ENCODE data around the gene SDC3. TPM values are rescaled to one million over a fixed set of nuclear protein-coding genes. Genes with fewer than 3 reads are reported as not detected.

SDC3 gene
- total and polyA plus RNA-seq, 2 donors (not counting 1 experiment from before 2014, with no cell fraction given) = 0.30 to 4.6 TPM

- peaks cover 0 to 11% of the 10 kb centered on the region in 2 donors for H3K4me1 ChIP-seq (ENCODE audit: control insufficient read depth in 2 of 2, insufficient read depth in 2 of 2, low read length in 2 of 2)
- no peak overlapping the region for H2AFZ ChIP-seq (ENCODE audit: insufficient read depth, low read depth, low read length, poor library complexity, severe bottlenecking)
- TF ChIP-seq EZH2 (IDR thresholded peaks at IDR 0.05; ENCODE audit: borderline replicate concordance, insufficient read depth, low read depth, low read length, poor library complexity, severe bottlenecking) = no peak
- TF ChIP-seq, protein P1, sequence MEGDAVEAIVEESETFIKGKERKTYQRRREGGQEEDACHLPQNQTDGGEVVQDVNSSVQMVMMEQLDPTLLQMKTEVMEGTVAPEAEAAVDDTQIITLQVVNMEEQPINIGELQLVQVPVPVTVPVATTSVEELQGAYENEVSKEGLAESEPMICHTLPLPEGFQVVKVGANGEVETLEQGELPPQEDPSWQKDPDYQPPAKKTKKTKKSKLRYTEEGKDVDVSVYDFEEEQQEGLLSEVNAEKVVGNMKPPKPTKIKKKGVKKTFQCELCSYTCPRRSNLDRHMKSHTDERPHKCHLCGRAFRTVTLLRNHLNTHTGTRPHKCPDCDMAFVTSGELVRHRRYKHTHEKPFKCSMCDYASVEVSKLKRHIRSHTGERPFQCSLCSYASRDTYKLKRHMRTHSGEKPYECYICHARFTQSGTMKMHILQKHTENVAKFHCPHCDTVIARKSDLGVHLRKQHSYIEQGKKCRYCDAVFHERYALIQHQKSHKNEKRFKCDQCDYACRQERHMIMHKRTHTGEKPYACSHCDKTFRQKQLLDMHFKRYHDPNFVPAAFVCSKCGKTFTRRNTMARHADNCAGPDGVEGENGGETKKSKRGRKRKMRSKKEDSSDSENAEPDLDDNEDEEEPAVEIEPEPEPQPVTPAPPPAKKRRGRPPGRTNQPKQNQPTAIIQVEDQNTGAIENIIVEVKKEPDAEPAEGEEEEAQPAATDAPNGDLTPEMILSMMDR (IDR thresholded peaks at IDR 0.05) = no peak
- DNase-seq = no peak
- Mint-ChIP-seq H3K27ac (peak overlapping the region; percentile 64), H3K4me1 (peaks cover 20% of the 10 kb centered on the region), H3K27me3 (no peaks in the 10 kb centered on the region), H3K9me3 (ENCODE audit: insufficient read depth) (no peaks in the 10 kb centered on the region), H3K4me3 (no peak overlapping the region)
- intact Hi-C loops (cut with micrococcal nuclease) = loop anchor here (10.0 kb wide), 1 partner anchor 1696 kb away; the partner anchor contains the start of genes MECR and PTPRU
- H3K79me2 ChIP-seq (ENCODE audit: control insufficient read depth, insufficient read depth, low read length) = no peaks in the 10 kb centered on the region
- H3K27me3 ChIP-seq (replicated peaks in 1 of 4; ENCODE audit: control extremely low read depth in 1 of 4, control insufficient read depth in 3 of 4, insufficient read depth in 4 of 4, low read length in 3 of 4) = no peaks in the 10 kb centered on the region
- H3K4me3 ChIP-seq (ENCODE audit: control extremely low read depth in 1 of 5, extremely low read depth in 1 of 5, insufficient read depth in 1 of 5, low read depth in 2 of 5, low read length in 4 of 5) = no peak overlapping the region
- ATAC-seq (ENCODE audit: low read depth) = no peak
- H3K36me3 ChIP-seq (replicated peaks in 1 of 2; ENCODE audit: control extremely low read depth in 1 of 2, control insufficient read depth in 1 of 2, extremely low read depth in 1 of 2, insufficient read depth in 2 of 2, low read length in 1 of 2) = peaks cover 2 to 29% of the 10 kb centered on the region in 2 experiments
- POLR2A ChIA-PET = interaction anchor here (0.5 to 0.7 kb wide), 2 partner anchors 9 to 82 kb away, joined by 3 read pairs; no protein-coding TSS in a partner anchor
- CTCF ChIA-PET = interaction anchor here (3.2 to 8.4 kb wide), 3 partner anchors 20 to 212 kb away, joined by 24 to 129 read pairs (median 51); no protein-coding TSS in a partner anchor
- peaks cover 6% of the 10 kb centered on the region for H4K20me1 ChIP-seq (ENCODE audit: control insufficient read depth, insufficient read depth, low read length, poor library complexity, severe bottlenecking)
- no peaks in the 10 kb centered on the region for H3K9me3 ChIP-seq (ENCODE audit: control extremely low read depth in 1 of 3, control insufficient read depth in 2 of 3, insufficient read depth in 1 of 3, low read length in 2 of 3)
- H3K27ac ChIP-seq (ENCODE audit: low read length in 2 of 2) = no peak overlapping the region
- H3K9ac ChIP-seq (ENCODE audit: low read length) = no peak overlapping the region
- 81% methylated on average over 6 of the region's 6 CpGs for WGBS (ENCODE audit: insufficient coverage)
- no peak overlapping the region for H3K4me2 ChIP-seq (replicated peaks; ENCODE audit: low read depth, low read length, poor library complexity, severe bottlenecking)
Measured at GRCh38 chr1:30930631-30931173, 22.1 kb upstream of the SDC3 start.

- H4K20me1 ChIP-seq (ENCODE audit: control insufficient read depth, insufficient read depth, low read length, poor library complexity, severe bottlenecking) = peaks cover 6% of the 10 kb centered on the region
- POLR2A ChIA-PET = interaction anchor here (0.5 kb wide), 1 partner anchor 81 kb away, joined by 3 read pairs; no protein-coding TSS in a partner anchor
- H3K27ac Mint-ChIP-seq = no peak overlapping the region
Measured at GRCh38 chr1:30929944-30930525, 21.5 kb upstream of the SDC3 start.

More at GRCh38 chr1:30929944-30930525, 21.5 kb upstream of the SDC3 start:
- no peaks in the 10 kb centered on the region for H3K27me3 ChIP-seq (replicated peaks in 1 of 4; ENCODE audit: control extremely low read depth in 1 of 4, control insufficient read depth in 3 of 4, insufficient read depth in 4 of 4, low read length in 3 of 4)
- no peak overlapping the region for H3K4me3 ChIP-seq (ENCODE audit: control extremely low read depth in 1 of 5, extremely low read depth in 1 of 5, insufficient read depth in 1 of 5, low read depth in 2 of 5, low read length in 4 of 5)
- TF ChIP-seq EZH2 (IDR thresholded peaks at IDR 0.05; ENCODE audit: borderline replicate concordance, insufficient read depth, low read depth, low read length, poor library complexity, severe bottlenecking) = no peak
- TF ChIP-seq, protein P1 (IDR thresholded peaks at IDR 0.05) = no peak
- ATAC-seq (ENCODE audit: low read depth) (no peak), DNase-seq (no peak)
- no peaks in the 10 kb centered on the region for H3K79me2 ChIP-seq (ENCODE audit: control insufficient read depth, insufficient read depth, low read length)
- CTCF ChIA-PET = interaction anchor here (1.0 to 8.4 kb wide), 8 partner anchors 11 to 211 kb away, joined by 3 to 129 read pairs (median 18); no protein-coding TSS in a partner anchor
- H3K36me3 ChIP-seq (replicated peaks in 1 of 2; ENCODE audit: control extremely low read depth in 1 of 2, control insufficient read depth in 1 of 2, extremely low read depth in 1 of 2, insufficient read depth in 2 of 2, low read length in 1 of 2) = peaks cover 2 to 24% of the 10 kb centered on the region in 2 experiments
- H2AFZ ChIP-seq (ENCODE audit: insufficient read depth, low read depth, low read length, poor library complexity, severe bottlenecking) = no peak overlapping the region
- no peak overlapping the region for H3K9ac ChIP-seq (ENCODE audit: low read length)
- peaks cover 0 to 11% of the 10 kb centered on the region in 2 donors for H3K4me1 ChIP-seq (ENCODE audit: control insufficient read depth in 2 of 2, insufficient read depth in 2 of 2, low read length in 2 of 2)
- 93% methylated on average over 3 of the region's 8 CpGs for WGBS (ENCODE audit: insufficient coverage)
- no peaks in the 10 kb centered on the region for H3K9me3 ChIP-seq (ENCODE audit: control extremely low read depth in 1 of 3, control insufficient read depth in 2 of 3, insufficient read depth in 1 of 3, low read length in 2 of 3)
- H3K27ac ChIP-seq (ENCODE audit: low read length in 2 of 2) = no peak overlapping the region
- Mint-ChIP-seq H3K4me3 (no peak overlapping the region), H3K4me1 (peaks cover 19% of the 10 kb centered on the region), H3K27me3 (no peaks in the 10 kb centered on the region), H3K9me3 (ENCODE audit: insufficient read depth) (no peaks in the 10 kb centered on the region)
- no peak overlapping the region for H3K4me2 ChIP-seq (replicated peaks; ENCODE audit: low read depth, low read length, poor library complexity, severe bottlenecking)
- intact Hi-C loops (cut with micrococcal nuclease) = loop anchor here (1.0 to 10.0 kb wide), 4 partner anchors 129 to 1695 kb away; partner anchors contain the start of genes MECR and PTPRU

All from B cell (primary cell).